Ovary (tissue), 9 donors: ENCODE measurements around the gene SIRT2. TPM values are rescaled to one million over a fixed set of nuclear protein-coding genes. Genes with fewer than 3 reads are reported as not detected.
"Not testable (repeated sequence)": the region's sequence is repeated elsewhere in the genome, so short reads cannot be mapped to it uniquely, and the experiment has no call there.

ENCODE experiments used
- DNase-seq, 5 donors: peaks; one replicate each; pipeline ENCODE4 v3.0.0-alpha.2; 2019 to 2020
- H3K27ac ChIP-seq, 2 donors: fragments of 200-600 bp; one replicate each; pipeline versions ENCODE4 v1.5.1 to v1.8.0; 2019 to 2022
- H3K27me3 ChIP-seq: fragments of 200-600 bp; one replicate; pipeline ENCODE4 v1.8.0; 2022
- H3K36me3 ChIP-seq: fragments of 200-600 bp; sonication (generic); one replicate; pipeline ENCODE4 v1.5.1; 2019
- H3K4me1 ChIP-seq: one replicate; pipeline ENCODE4 v1.8.1; 2013; ENCODE audit warnings: mild to moderate bottlenecking, moderate library complexity; ENCODE audit not compliant: insufficient read depth
- H3K4me3 ChIP-seq: fragments of 200-600 bp; sonication (generic); one replicate; pipeline ENCODE4 v1.5.1; 2017
- H3K9me3 ChIP-seq, 2 donors: fragments of 200-600 bp in 1 of 2; sonication (generic) in 1 of 2; one replicate each; pipeline versions ENCODE4 v1.5.1 to v1.8.1; 2013 to 2019; ENCODE audit warnings: mild to moderate bottlenecking in 1 of 2, moderate library complexity in 1 of 2
- EP300 ChIP-seq: sonication (generic); formaldehyde crosslinking; IDR thresholded peaks from one replicate; pipeline ENCODE4 v1.6.1; 2017; ENCODE audit warnings: antibody characterized with exemption
- POLR2A ChIP-seq: fragments of 450-650 bp; IDR thresholded peaks from one replicate; pipeline ENCODE4 v1.6.1; 2017; ENCODE audit warnings: antibody characterized with exemption, mild to moderate bottlenecking, moderate library complexity
- WGBS, 3 donors: extraction: QIAGEN DNeasy Blood & Tissue Kit in 1 of 3; methylation state at CpG; one replicate each; pipeline versions ENCODE4 v1.1.5 to v1.1.7; 2013 to 2017; 5-methylcytosine and 5-hydroxymethylcytosine counted together
- intact Hi-C, 4 donors: fragments of 100-400 bp; cut with DNase I; formaldehyde crosslinking; loops; one replicate each; pipeline versions ENCODE4 v1.11.0 to v1.15.1; 2022 to 2023
- polyA plus RNA-seq, 2 donors: library from polyadenylated mRNA; stranded (reverse); fragments of 200-250 nt in 1 of 2; fragments of 350-450 nt in 1 of 2; fragmentation: Illumina TruSeq in 1 of 2; extraction: RNeasy Lipid Tissue Mini Kit (QIAGEN cat#74804) in 1 of 2; gene quantifications; one replicate each; pipeline ENCODE4 v1.2.3, GENCODE V29; 2013 to 2014
- total RNA-seq, 7 donors: library from RNA; depleted of rRNA in 2 of 7; stranded (reverse); fragments of >200 nt in 2 of 7; fragmentation: NEBNext Ultra II Directional in 3 of 7; extraction: Animal tissue kit (Norgen Biotek cat#: 25700) in 3 of 7; gene quantifications; one replicate each; pipeline versions ENCODE4 v1.1.0 to v1.2.4, GENCODE V29; 2016 to 2023
- TF ChIP-seq, protein P1 (sequence below), 3 donors: fragments of 450-650 bp in 2 of 3; fragments of 200-600 bp in 1 of 3; IDR thresholded peaks; one replicate each; pipeline versions ENCODE4 v1.5.1 to v1.8.0; 2016 to 2022; ENCODE audit warnings: antibody characterized with exemption in 3 of 3, mild to moderate bottlenecking in 1 of 3
- donor health status: DM: no; HTN: no; CAD: no; lungs with moderate emphysema.
- donor health status: DM: no; HTN: no; CAD: no.
- donor health status: Bipolar disorder and iron deficiency.
- donor health status: DM: yes; HTN: yes; CAD: no.
- donor health status: DM: no; HTN: no; CAD: no.
- donor health status: DM: yes; HTN: yes; CAD: no.

The SIRT2 gene
- total and polyA plus RNA-seq, 9 donors: 46.1 to 64.9 (median 55.7) TPM

- intact Hi-C loops: no loop called here
- TF ChIP-seq, protein P1, sequence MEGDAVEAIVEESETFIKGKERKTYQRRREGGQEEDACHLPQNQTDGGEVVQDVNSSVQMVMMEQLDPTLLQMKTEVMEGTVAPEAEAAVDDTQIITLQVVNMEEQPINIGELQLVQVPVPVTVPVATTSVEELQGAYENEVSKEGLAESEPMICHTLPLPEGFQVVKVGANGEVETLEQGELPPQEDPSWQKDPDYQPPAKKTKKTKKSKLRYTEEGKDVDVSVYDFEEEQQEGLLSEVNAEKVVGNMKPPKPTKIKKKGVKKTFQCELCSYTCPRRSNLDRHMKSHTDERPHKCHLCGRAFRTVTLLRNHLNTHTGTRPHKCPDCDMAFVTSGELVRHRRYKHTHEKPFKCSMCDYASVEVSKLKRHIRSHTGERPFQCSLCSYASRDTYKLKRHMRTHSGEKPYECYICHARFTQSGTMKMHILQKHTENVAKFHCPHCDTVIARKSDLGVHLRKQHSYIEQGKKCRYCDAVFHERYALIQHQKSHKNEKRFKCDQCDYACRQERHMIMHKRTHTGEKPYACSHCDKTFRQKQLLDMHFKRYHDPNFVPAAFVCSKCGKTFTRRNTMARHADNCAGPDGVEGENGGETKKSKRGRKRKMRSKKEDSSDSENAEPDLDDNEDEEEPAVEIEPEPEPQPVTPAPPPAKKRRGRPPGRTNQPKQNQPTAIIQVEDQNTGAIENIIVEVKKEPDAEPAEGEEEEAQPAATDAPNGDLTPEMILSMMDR (IDR thresholded peaks at IDR 0.05): no peak
- TF ChIP-seq EP300 (no peak), POLR2A (no peak)
- no peaks in the 10 kb centered on the region for H3K27me3 ChIP-seq
- H3K27ac ChIP-seq: no peak overlapping the region
- peaks cover 12% of the 10 kb centered on the region for H3K4me1 ChIP-seq
- H3K9me3 ChIP-seq: no peaks in the 10 kb centered on the region
- no peaks in the 10 kb centered on the region for H3K36me3 ChIP-seq
- DNase-seq: no peak
- H3K4me3 ChIP-seq: no peak overlapping the region
- 79 to 86% (median 80%) methylated on average over 10 of the region's 10 CpGs for WGBS, 3 donors
These were observed 32.1 kb downstream of the SIRT2 start for GRCh38 chr19:38867171-38867780.

DNA sequence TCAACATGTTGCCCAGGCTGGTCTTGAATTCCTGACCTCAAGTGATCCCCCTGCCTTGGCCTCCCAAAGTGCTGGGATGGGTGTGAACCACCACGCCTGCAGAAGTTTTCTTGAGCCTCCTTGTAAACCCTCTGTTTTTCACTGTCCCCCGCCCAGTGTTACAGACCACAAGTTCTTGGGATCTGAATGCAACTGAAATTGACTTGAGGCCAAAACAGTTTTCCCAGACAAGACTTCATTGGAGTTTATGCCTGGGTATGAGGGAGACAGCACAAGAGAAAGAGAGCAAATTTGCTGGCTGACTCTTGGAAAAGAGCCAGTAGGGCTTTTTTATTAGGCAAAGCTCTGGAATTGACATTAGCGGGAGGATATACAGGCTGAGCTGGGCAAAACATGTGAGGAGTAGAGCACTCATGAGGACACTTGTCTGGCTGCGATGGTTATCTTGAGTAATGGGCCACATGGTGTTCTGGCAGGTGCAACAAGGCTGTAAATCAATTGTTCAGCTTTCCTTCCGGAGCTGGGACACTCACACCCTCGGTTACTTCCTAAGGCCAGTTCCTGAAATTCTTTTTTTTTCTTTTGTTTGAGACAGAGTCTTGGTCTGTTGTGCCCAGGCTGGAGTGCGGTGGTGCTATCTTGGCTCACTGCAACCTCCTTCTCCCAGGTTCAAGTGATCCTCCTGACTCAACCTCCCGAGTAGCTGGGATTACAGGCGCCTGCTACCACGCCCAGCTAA lies 36.9 kb downstream of the SIRT2 start:
- intact Hi-C loops: no loop called here
- no peak overlapping the region for H3K4me3 ChIP-seq
- H3K9me3 ChIP-seq: no peaks in the 10 kb centered on the region
- no peaks in the 10 kb centered on the region for H3K36me3 ChIP-seq
- H3K4me1 ChIP-seq: peaks cover 1% of the 10 kb centered on the region
- no peak for DNase-seq
- TF ChIP-seq EP300 (no peak), POLR2A (no peak)
- TF ChIP-seq, protein P1 (IDR thresholded peaks at IDR 0.05): no peak
- H3K27me3 ChIP-seq: no peaks in the 10 kb centered on the region
- H3K27ac ChIP-seq: no peak overlapping the region
- 51 to 58% (median 57%) methylated on average over 10 of the region's 10 CpGs for WGBS, 3 donors

DNA sequence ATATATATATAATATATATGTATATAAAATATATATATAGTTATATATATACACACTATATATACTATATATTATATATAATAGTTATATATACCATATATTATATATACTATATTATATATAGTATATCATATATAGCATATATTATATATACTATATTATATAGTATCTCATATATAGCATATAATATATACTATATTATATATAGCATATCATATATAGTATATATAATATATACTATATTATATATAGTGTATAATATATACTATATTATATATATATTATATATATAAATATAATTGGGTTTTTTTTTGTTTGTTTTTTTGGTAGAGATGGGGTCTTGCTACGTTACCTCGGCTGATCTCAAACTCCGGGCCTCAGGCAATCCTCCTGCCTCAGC lies 38.0 kb downstream of the SIRT2 start:
- H3K9me3 ChIP-seq: no peaks in the 10 kb centered on the region
- no peak for TF ChIP-seq EP300
- TF ChIP-seq POLR2A: no peak
- TF ChIP-seq, protein P1 (IDR thresholded peaks at IDR 0.05): no peak
- H3K27me3 ChIP-seq: no peaks in the 10 kb centered on the region
- intact Hi-C loops: no loop called here
- 90 to 95% (median 93%) methylated on average over 3 of the region's 3 CpGs for WGBS, 3 donors
- no peak overlapping the region for H3K27ac ChIP-seq
- H3K4me3 ChIP-seq: no peak overlapping the region
- peaks cover 1% of the 10 kb centered on the region for H3K4me1 ChIP-seq
- DNase-seq: no peak
- H3K36me3 ChIP-seq: no peaks in the 10 kb centered on the region

DNA sequence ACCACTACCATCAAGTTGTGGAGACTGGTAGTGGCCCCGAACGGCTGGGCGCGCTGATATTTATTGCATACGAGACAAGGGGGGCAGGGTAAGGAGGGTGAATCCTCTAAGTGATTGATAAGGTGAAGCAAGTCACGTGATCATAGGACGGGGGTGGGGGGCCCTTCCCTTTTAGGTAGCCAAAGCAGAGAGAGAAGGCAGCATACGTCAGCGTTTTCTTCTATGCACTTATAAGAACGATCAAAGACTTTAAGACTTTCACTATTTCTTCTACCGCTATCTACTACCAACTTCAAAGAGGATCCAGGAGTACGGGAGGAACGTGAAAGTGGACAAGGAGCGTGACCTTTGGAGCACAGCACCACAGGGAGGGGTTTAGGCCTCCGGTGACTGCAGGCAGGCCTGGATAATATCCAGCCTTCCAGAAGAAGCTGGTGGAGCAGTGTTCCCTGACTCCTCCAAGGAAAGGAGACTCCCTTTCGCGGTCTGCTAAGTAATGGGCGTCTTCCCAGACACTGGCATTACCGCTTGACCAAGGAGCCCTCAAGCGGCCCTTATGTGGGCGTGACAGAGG lies 39.7 kb downstream of the SIRT2 start:
- WGBS, 3 donors: 32 to 33% (median 32%) methylated on average over 21 of the region's 21 CpGs

DNA sequence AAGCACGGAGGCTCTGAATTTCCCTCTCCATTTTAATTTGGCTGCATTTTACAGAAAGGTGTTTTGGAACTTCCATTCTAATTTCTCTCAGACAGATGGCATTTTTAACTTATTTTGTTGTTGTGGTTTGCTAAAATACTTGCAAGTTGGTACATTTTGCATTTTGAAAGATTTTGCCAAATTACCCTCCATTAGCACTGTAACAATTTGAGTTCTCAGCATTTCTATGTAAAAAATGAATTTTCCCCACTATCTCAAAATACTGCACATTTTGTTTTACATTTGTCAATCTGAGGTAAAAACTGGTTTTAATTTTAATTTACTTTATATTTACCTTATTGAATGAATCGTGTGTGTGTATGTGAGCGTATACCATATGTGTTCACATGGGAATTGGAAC lies 42.6 kb downstream of the SIRT2 start:
- Histone ChIP-seq H3K27ac (no peak overlapping the region), H3K9me3 (no peaks in the 10 kb centered on the region), H3K36me3 (no peaks in the 10 kb centered on the region), H3K4me3 (no peak overlapping the region), H3K27me3 (no peaks in the 10 kb centered on the region), H3K4me1 (peaks cover 2% of the 10 kb centered on the region)
- TF ChIP-seq, protein P1 (IDR thresholded peaks at IDR 0.05): no peak
- no peak for TF ChIP-seq EP300
- no peak for TF ChIP-seq POLR2A
- intact Hi-C loops: no loop called here
- DNase-seq: no peak
- 84 to 88% (median 84%) methylated on average over 3 of the region's 3 CpGs for WGBS, 3 donors

More for the DNA sequence above, 39.7 kb downstream of the SIRT2 start:
- H3K4me3 ChIP-seq, H3K36me3 ChIP-seq, H3K9me3 ChIP-seq, H3K27ac ChIP-seq, H3K27me3 ChIP-seq, H3K4me1 ChIP-seq, intact Hi-C loops, DNase-seq: not testable (repeated sequence)

GRCh38 chr19:38855751-38856150 lies 43.7 kb downstream of the SIRT2 start:
- H3K4me1 ChIP-seq, H3K9me3 ChIP-seq, H3K36me3 ChIP-seq, DNase-seq, H3K4me3 ChIP-seq, H3K27ac ChIP-seq, H3K27me3 ChIP-seq, intact Hi-C loops: not testable (repeated sequence)
- 89 to 94% (median 90%) methylated on average over 2 to 29 of the region's 37 CpGs for WGBS, 3 donors

DNA sequence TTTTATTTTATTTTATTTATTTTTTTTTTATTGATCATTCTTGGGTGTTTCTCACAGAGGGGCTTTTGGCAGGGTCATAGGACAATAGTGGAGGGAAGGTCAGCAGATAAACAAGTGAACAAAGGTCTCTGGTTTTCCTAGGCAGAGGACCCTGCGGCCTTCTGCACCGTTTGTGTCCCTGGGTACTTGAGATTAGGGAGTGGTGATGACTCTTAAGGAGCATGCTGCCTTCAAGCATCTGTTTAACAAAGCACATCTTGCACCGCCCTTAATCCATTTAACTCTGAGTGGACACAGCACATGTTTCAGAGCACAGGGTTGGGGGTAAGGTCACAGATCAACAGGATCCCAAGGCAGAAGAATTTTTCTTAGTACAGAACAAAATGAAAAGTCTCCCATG lies 44.5 kb downstream of the SIRT2 start:
- H3K9me3 ChIP-seq, H3K27me3 ChIP-seq, H3K4me1 ChIP-seq, H3K4me3 ChIP-seq, DNase-seq, H3K27ac ChIP-seq, H3K36me3 ChIP-seq: not testable (repeated sequence)
- WGBS, 3 donors: 66 to 75% (median 72%) methylated on average over 3 of the region's 3 CpGs
- intact Hi-C loops: loop anchor here in 2 of 4 donors (5.0 kb wide), 2 partner anchors 208 to 218 kb away; partner anchors contain the start of gene ACTN4 (in 1 of the 2)
